Peyer's patch (tissue), 4 donors: ENCODE measurements around the gene UGT1A10.
A peak's percentile ranks its signal among the peaks of the same experiment; 100 is the strongest.

Experiments used
- CTCF ChIP-seq, 6 experiments: fragments of 450-650 bp in 4 of 6; fragments of 200-600 bp in 2 of 6; sonication (generic) in 1 of 6; IDR thresholded peaks; one replicate each; pipeline ENCODE4 v1.5.1; 2017 to 2019; ENCODE audit warnings: antibody characterized with exemption in 6 of 6, mild to moderate bottlenecking in 3 of 6, moderate library complexity in 1 of 6
- POLR2A ChIP-seq, 2 donors: fragments of 450-650 bp; IDR thresholded peaks; one replicate each; pipeline ENCODE4 v1.5.1; 2017; ENCODE audit warnings: antibody characterized with exemption in 2 of 2, mild to moderate bottlenecking in 2 of 2, moderate library complexity in 2 of 2

GRCh38 chr2:233636306-233636705, at the start of gene UGT1A10:
- TF ChIP-seq CTCF (IDR thresholded peaks at IDR 0.05) (peak in 1 of 6 experiments; percentile 2), POLR2A (IDR thresholded peaks at IDR 0.05) (peak; percentile 70 to 83)
